Suprapubic skin (tissue), 4 donors: ENCODE results near the gene LRIT2.

ENCODE experiments used
- POLR2A ChIP-seq, 2 donors: fragments of 450-650 bp; IDR thresholded peaks; one replicate each; pipeline ENCODE4 v1.6.1; 2017; ENCODE audit warnings: antibody characterized with exemption in 2 of 2, mild to moderate bottlenecking in 2 of 2, moderate library complexity in 2 of 2
- POLR2AphosphoS5 ChIP-seq, 3 donors: sonication (generic); formaldehyde crosslinking; IDR thresholded peaks; one replicate each; pipeline ENCODE4 v1.6.1; 2017; ENCODE audit warnings: antibody characterized with exemption in 3 of 3
- TF ChIP-seq, protein P1 (sequence below), 2 donors: fragments of 200-600 bp in 1 of 2; fragments of 450-650 bp in 1 of 2; sonication (generic) in 1 of 2; IDR thresholded peaks; one replicate each; pipeline ENCODE4 v1.5.1; 2016 to 2019; ENCODE audit warnings: antibody characterized with exemption in 2 of 2, mild to moderate bottlenecking in 1 of 2, moderate library complexity in 1 of 2

GRCh38 chr10:84200537-84201243 is 24.7 kb downstream of the LRIT2 start:
- TF ChIP-seq, protein P1, sequence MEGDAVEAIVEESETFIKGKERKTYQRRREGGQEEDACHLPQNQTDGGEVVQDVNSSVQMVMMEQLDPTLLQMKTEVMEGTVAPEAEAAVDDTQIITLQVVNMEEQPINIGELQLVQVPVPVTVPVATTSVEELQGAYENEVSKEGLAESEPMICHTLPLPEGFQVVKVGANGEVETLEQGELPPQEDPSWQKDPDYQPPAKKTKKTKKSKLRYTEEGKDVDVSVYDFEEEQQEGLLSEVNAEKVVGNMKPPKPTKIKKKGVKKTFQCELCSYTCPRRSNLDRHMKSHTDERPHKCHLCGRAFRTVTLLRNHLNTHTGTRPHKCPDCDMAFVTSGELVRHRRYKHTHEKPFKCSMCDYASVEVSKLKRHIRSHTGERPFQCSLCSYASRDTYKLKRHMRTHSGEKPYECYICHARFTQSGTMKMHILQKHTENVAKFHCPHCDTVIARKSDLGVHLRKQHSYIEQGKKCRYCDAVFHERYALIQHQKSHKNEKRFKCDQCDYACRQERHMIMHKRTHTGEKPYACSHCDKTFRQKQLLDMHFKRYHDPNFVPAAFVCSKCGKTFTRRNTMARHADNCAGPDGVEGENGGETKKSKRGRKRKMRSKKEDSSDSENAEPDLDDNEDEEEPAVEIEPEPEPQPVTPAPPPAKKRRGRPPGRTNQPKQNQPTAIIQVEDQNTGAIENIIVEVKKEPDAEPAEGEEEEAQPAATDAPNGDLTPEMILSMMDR (IDR thresholded peaks at IDR 0.05) = no peak
- TF ChIP-seq POLR2AphosphoS5 (IDR thresholded peaks at IDR 0.05) (no peak), POLR2A (IDR thresholded peaks at IDR 0.05) (no peak)
